HG02678 (cell line): Measurements from ENCODE around the gene SBF2.
"Not testable (repeated sequence)": the region's sequence is repeated elsewhere in the genome, so short reads cannot be mapped to it uniquely, and the experiment has no call there.

Source experiments
- ATAC-seq: cut with Tn5 transposase; IDR thresholded peaks from one replicate; pipeline ENCODE4 v1.9.1; 2021; ENCODE audit warnings: mild to moderate bottlenecking, moderate library complexity; ENCODE audit not compliant: unreplicated experiment

Gene SBF2

GRCh38 chr11:10029386-10030121, 264.5 kb downstream of the SBF2 start:
- no peak for ATAC-seq

- no peak for ATAC-seq
Measured at GRCh38 chr11:10026514-10026913, 267.5 kb downstream of the SBF2 start.

DNA sequence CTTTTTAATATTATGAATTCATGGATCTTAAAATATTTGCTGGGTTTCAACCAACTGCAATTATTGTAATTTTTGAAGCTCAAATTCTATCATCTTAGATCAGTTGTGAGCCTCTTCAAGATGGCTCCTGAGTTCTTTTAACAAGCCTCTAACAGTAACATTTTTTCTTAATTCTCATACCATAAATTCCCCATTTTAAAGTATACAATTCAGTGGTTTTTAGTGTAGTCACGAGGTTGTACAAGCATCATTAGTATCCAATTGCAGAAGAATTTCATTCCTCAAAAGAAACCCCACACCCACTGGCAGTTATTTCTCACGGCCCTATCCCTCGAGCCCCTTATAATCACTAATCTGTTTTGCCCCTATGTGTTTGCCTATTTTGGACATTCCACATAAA, 270.8 kb downstream of the SBF2 start:
- no peak for ATAC-seq

DNA sequence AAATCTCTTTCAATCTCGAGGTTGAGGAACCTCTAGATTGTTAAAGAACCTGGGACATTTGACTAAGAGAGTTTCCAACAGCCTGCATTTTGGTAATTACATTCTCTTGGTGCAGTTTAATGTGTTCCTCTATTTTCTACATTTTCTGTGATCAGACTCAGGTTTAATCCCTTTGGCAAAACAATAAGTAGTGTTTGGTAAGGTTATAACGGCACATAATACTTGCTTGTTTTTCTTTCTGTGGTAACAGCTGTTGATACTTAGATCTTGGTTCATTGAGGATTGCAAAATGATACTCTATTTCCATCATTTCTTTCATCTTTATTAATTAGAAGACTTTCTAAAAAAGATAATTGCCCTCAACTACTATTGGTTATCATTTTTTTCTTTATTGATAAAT, 271.3 kb downstream of the SBF2 start:
- no peak for ATAC-seq

GRCh38 chr11:10021563-10021962, 272.5 kb downstream of the SBF2 start:
- ATAC-seq, result no peak

DNA sequence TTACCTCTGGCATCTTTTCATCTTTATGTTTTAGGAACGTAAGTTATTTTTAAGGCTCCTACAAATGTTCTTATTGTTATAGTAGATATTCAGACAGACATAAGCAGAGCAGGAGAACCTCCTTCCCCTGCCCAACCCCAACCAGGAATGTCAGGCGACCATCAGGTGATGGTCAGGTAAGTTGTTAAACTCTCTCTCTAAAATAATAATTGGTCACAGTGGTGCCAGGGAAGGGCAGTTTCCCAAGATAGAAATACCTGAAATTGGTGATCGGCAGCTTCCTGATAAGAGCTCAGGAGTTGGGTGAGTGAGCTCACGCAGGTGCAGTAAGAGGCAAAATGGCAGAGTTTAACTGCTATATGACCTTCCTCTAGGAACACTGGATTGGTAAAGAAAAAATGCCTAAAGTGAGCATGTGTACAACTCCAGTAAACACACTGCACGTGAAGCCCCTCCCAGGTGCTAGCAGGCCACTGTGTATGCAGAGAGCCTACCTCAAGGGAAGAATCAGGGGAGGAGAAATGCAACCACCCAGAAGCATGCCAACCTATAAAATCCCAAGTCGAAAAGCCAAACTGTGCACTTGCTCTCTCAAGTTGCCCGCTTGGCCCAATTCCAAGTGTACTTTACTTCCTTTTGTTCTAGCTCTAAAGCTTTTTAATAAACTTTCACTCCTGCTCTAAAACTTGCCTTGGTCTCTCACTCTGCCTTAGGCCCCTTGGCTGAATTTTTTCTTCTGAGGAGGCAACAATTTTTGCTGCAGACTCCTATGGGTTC, 273.9 kb downstream of the SBF2 start:
- no peak for ATAC-seq

DNA sequence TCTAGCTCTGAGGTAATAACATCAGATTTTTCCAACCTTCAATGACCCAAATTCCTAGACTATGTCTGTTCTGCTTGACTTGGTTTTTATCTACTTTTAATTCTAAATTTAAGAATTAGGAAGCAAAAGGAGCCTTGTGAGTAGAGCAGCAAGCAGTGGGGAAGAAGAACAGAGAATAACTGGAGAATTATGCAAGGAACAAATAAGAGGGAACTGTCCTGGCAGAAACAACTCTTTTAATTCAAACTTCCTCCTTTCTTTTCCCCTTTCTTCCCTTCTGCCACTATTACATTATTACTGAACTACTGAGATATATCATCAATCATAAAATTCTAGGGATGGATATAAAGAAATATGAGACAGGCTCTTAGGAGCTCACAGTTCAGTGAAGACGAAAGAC, 276.1 kb downstream of the SBF2 start:
- no peak for ATAC-seq

- ATAC-seq, result no peak
Measured at GRCh38 chr11:10017050-10017449, 277.0 kb downstream of the SBF2 start.

GRCh38 chr11:10012068-10012467, 282.0 kb downstream of the SBF2 start:
- ATAC-seq, result no peak

DNA sequence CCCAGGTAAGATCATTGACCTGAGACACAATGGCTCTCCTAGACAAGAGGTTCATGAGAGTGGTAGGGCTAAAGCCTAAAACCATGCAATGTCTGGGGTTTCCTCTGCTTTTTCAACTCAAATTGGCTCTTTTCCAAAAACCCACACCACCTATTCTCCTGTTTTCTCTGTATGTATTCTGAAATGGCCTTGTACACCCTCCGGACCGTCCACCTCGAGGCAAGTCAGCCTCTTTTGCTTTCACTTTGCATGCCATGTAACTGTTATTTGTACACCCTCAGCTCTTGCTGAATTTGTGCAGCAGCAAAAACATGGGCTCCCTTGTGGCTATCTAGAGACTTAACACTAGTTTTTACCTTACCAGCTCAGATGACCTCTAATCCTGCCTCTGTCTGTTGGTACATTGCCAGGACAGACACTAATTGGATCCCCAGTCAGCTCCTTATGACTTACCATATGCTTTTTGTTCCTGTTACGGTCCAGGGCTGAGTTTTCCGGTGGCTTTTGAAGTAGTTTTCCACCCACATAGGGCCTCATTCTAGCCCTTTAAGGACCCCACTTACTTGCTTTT, 288.0 kb downstream of the SBF2 start:
- no peak for ATAC-seq

GRCh38 chr11:10004526-10005113, 289.4 kb downstream of the SBF2 start:
- ATAC-seq, result no peak

- no peak for ATAC-seq
Measured at GRCh38 chr11:10002221-10002620, 291.8 kb downstream of the SBF2 start.

- ATAC-seq, result no peak
Measured at GRCh38 chr11:9992306-9992705, 301.7 kb downstream of the SBF2 start.

DNA sequence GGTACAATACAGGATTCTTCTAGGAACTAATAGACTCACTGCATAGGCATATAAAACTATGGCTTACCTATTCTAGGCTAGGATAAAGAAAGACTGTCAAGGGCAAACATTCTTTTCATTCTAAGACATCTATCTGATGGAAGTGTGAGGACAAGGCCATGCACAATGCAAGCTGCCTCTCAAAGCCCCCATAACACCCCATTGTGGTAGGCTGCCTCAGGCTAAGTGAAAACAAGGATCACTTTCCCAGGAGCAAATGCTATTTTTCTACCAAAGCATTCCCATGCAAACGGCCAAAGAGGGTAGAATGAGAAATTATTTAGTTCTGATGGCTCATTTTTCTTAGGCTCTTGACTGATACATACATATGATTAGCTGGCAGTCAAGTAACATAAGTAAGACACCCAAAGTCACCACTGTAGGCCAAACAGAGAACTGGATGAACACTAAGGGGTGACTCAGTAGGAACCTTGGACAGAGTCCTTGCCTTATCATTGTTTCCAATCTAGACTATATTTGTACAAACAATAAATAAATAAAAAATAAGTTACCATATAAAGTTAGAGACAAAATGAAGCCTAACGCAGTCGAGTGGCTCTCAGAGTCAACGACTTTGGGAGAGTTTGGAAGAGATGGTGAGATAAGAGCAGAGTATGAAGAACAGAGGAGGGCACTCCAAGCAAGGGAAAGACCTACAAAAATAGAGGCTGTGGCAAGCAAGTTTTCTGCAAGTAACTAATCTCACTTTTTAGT, 303.6 kb downstream of the SBF2 start:
- ATAC-seq, result no peak

DNA sequence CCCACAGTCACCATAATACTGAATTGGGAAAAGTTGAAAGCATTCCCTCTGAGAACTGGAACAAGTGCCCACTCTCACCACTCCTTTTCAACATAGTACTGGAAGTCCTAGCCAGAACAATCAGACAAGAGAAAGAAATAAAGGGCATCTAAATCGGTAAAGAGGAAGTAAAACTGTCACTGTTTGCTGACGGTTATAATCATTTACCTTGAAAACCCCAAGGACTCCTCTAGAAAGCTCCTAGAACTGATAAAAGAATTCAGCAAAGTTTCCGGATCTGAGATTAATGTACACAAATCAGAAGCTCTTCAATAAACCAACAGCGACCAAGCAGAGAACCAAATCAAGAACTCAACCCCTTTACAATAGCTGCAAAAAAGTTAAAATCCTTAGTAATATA, 306.7 kb downstream of the SBF2 start:
- not testable (repeated sequence) for ATAC-seq

DNA sequence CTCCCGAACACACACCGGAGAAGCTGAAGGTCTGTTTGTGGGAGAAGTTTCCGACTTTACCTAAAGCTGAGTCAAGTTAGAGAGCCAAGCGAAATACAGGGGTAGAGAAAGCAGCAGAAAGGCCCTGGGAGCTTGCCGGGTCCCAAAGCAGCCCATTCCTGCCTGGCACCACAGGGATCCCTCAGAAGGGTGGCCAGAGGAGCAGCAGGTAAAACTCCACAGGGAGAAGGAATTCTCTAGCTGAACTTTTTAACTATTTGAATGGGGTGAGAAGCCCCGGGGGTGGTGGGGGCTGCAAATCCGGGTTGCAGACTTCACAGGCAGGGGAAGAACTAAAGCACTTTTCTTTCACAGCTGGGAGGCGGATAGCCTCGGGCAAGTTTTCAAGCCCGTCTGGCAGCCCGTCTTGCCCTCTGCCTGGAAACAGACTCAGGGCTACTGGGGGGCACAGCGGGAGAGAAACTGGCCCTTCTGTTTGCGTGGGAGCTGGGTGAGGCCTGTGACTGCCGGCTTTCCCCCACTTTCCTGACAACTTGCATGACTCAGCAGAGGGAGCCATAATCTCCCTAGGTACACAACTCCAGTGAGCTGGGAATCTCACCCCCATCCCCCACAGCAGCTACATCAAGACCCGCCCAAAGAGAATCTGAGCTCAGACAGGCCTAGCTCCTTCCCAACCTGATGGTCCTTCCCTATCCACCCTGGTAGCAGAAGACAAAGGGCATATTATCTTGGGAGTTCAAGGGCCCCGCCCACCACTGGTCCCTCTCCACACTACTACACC, 311.0 kb downstream of the SBF2 start:
- no peak for ATAC-seq

DNA sequence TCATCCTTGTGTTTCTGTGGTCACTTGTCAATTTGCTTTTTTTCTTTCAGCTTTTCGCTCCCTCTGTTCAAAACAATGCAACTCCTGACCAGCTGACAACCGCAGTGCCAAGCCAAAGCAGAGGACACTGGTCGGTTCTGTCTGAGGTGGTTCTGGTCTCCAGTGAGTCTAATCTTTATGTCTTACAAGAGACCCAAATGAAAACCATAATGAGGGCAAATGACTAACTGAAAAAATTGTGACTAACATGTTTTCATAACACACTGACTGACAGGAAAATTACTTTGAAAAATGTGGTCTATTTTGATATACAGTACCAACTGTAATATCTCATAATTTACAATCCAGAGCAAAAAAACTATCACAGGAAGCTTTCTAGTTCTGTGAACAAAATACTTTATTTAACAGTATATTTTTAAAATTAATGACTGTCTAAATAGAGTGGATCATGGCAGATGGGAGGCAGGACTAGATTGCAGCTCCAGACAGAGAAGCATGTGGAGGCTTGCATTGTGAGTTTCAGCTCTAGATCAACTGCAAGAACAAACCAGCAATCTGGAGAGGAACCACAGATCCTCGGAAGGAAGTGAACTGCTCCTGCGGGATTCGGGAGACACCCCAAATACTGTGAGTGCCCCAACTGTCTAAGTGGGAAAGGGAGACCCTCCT, 311.8 kb downstream of the SBF2 start:
- no peak for ATAC-seq

- no peak for ATAC-seq
Measured at GRCh38 chr11:9980931-9981330, 313.1 kb downstream of the SBF2 start.

- no peak for ATAC-seq
Measured at GRCh38 chr11:9977554-9977953, 316.5 kb downstream of the SBF2 start.

DNA sequence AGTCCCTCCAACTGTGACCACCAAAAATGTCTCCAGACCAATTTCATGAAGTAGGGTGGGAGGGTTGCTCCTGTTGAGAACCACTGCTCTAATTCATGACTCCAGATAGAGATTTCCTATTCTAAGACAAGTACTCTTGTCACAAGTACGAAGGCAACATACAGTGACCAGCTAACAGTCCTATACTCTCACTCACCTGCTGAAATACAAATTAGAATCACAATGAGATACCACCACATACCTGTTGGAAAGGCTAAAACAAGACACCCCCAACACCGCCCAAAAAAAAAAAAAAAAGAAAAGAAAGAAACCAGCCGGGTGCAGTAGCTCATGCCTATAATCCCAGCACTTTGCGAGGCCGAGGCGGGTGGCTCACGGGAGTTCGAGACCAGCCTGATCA, 319.6 kb downstream of the SBF2 start:
- no peak for ATAC-seq
